OCI-LY3 (cell line): ENCODE data around the gene SCUBE1.

Experiments
- H2AFZ ChIP-seq: fragments of 200-600, 300-600 bp; shearing (Covaris generic); 2 replicates; pipeline ENCODE4 v1.6.0; 2014; ENCODE audit warnings: antibody characterized with exemption, low read depth, low read length
- H3K27ac ChIP-seq: fragments of 200-600, 300-600 bp; sonication (generic); 2 replicates; pipeline ENCODE4 v1.5.1; 2014; ENCODE audit warnings: mild to moderate bottlenecking, low read length, moderate library complexity, mixed read lengths
- H3K27me3 ChIP-seq: fragments of 200-600, 300-600 bp; sonication (generic); 2 replicates; pipeline ENCODE4 v1.6.1; 2014; ENCODE audit warnings: low read depth, low read length, mixed read lengths
- H3K36me3 ChIP-seq: fragments of 200-600, 300-600 bp; sonication (generic); replicated peaks from 2 replicates; pipeline ENCODE3; 2014; ENCODE audit warnings: low read depth, low read length, mixed read lengths
- H3K4me1 ChIP-seq: fragments of 300-600, 200-600 bp; sonication (generic); 2 replicates; pipeline ENCODE4 v1.6.1; 2014; ENCODE audit warnings: low read length, mixed read lengths
- H3K4me2 ChIP-seq: fragments of 200-600, 300-600 bp; sonication (generic); 2 replicates; pipeline ENCODE4 v1.6.1; 2014; ENCODE audit warnings: low read length, mixed read lengths
- H3K4me3 ChIP-seq: fragments of 300-600, 200-600 bp; sonication (generic); 2 replicates; pipeline ENCODE4 v1.5.1; 2014; ENCODE audit warnings: antibody characterized with exemption, mild to moderate bottlenecking, low read length, moderate library complexity
- H3K79me2 ChIP-seq: fragments of 300-600, 200-600 bp; shearing (Covaris generic); 2 replicates; pipeline ENCODE4 v1.6.1; 2014; ENCODE audit warnings: mild to moderate bottlenecking, low read length, mixed read lengths
- H3K9ac ChIP-seq: fragments of 300-600, 200-600 bp; shearing (Covaris generic); 2 replicates; pipeline ENCODE4 v1.6.0; 2014; ENCODE audit warnings: mild to moderate bottlenecking, low read length, moderate library complexity
- H3K9me3 ChIP-seq: fragments of 200-600, 300-600 bp; shearing (Covaris generic); 2 replicates; pipeline ENCODE4 v1.6.1; 2014; ENCODE audit warnings: low read length, mixed read lengths; ENCODE audit not compliant: insufficient read depth
- H4K20me1 ChIP-seq: fragments of 200-600, 300-600 bp; sonication (generic); 2 replicates; pipeline ENCODE4 v1.6.1; 2016; ENCODE audit warnings: low read length, mixed read lengths; ENCODE audit not compliant: insufficient read depth
- EZH2phosphoT487 ChIP-seq: fragments of 200-600 bp; shearing (Covaris generic); IDR thresholded peaks from 2 replicates; pipeline ENCODE4 v1.6.1; 2018; ENCODE audit warnings: antibody characterized with exemption, mixed run types, low read depth
- TF ChIP-seq, protein P1 (sequence below): fragments of 200-600, 300-600 bp; sonication (generic); IDR thresholded peaks from 2 replicates; pipeline ENCODE4 v1.5.1; 2014; ENCODE audit warnings: antibody characterized with exemption, low read length, low read depth

SCUBE1 gene

GRCh38 chr22:43158778-43159483 lies 184.2 kb downstream of the SCUBE1 start:
- H3K27ac ChIP-seq: no peak overlapping the region
- H3K4me1 ChIP-seq: no peaks in the 10 kb centered on the region
- TF ChIP-seq EZH2phosphoT487: no peak
- TF ChIP-seq, protein P1, sequence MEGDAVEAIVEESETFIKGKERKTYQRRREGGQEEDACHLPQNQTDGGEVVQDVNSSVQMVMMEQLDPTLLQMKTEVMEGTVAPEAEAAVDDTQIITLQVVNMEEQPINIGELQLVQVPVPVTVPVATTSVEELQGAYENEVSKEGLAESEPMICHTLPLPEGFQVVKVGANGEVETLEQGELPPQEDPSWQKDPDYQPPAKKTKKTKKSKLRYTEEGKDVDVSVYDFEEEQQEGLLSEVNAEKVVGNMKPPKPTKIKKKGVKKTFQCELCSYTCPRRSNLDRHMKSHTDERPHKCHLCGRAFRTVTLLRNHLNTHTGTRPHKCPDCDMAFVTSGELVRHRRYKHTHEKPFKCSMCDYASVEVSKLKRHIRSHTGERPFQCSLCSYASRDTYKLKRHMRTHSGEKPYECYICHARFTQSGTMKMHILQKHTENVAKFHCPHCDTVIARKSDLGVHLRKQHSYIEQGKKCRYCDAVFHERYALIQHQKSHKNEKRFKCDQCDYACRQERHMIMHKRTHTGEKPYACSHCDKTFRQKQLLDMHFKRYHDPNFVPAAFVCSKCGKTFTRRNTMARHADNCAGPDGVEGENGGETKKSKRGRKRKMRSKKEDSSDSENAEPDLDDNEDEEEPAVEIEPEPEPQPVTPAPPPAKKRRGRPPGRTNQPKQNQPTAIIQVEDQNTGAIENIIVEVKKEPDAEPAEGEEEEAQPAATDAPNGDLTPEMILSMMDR: no peak
- H3K79me2 ChIP-seq: no peaks in the 10 kb centered on the region
- no peak overlapping the region for H3K4me3 ChIP-seq
- H2AFZ ChIP-seq: no peak overlapping the region
- H3K9ac ChIP-seq: no peak overlapping the region
- H3K36me3 ChIP-seq: no peaks in the 10 kb centered on the region
- no peak overlapping the region for H3K4me2 ChIP-seq
- no peaks in the 10 kb centered on the region for H4K20me1 ChIP-seq
- no peaks in the 10 kb centered on the region for H3K27me3 ChIP-seq
- H3K9me3 ChIP-seq: no peaks in the 10 kb centered on the region

- H3K4me1 ChIP-seq: 0 out of 2 replicates have a peak, but pooled peaks cover under 1% of the 10 kb centered on the region
- no peak overlapping the region for H3K27ac ChIP-seq
- no peak overlapping the region for H3K4me3 ChIP-seq
- H2AFZ ChIP-seq: no peak overlapping the region
- no peak overlapping the region for H3K9ac ChIP-seq
- H3K27me3 ChIP-seq: no peaks in the 10 kb centered on the region
- no peaks in the 10 kb centered on the region for H3K9me3 ChIP-seq
- H3K4me2 ChIP-seq: no peak overlapping the region
- no peaks in the 10 kb centered on the region for H4K20me1 ChIP-seq
- TF ChIP-seq, protein P1: no peak
- no peak for TF ChIP-seq EZH2phosphoT487
- H3K36me3 ChIP-seq: no peaks in the 10 kb centered on the region
- H3K79me2 ChIP-seq: no peaks in the 10 kb centered on the region
Observed at GRCh38 chr22:43157874-43158546, 185.2 kb downstream of the SCUBE1 start.

DNA sequence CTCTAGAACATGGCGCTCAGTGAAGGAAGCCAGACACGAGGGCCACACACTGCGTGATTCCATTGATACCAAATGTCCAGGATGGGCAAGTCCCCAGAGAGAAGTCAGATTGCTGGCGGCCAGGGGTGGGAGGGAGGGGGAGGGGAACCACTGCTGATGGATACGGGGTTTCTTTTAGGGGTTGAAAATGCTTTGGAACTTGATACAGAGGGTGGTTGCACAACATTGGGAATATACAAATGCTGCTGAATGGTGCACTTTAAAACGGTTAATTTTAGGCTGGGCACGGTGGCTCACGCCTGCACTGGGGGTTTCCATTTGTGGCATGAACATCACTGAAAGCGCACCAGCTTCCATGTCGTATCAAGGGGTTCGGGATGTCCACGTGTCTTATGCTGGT lies 186.8 kb downstream of the SCUBE1 start:
- Histone ChIP-seq H3K79me2 (no peaks in the 10 kb centered on the region), H3K36me3 (no peaks in the 10 kb centered on the region), H3K27ac (no peak overlapping the region), H3K4me2 (no peak overlapping the region), H3K4me1 (peaks cover 11% of the 10 kb centered on the region; the same call in 1 of the 2 replicates), H2AFZ (no peak overlapping the region), H3K9ac (no peak overlapping the region), H3K27me3 (peaks cover 6% of the 10 kb centered on the region), H3K9me3 (no peaks in the 10 kb centered on the region), H3K4me3 (no peak overlapping the region), H4K20me1 (no peaks in the 10 kb centered on the region)
- TF ChIP-seq EZH2phosphoT487: no peak
- TF ChIP-seq, protein P1: no peak

- H4K20me1 ChIP-seq: no peaks in the 10 kb centered on the region
- no peak overlapping the region for H3K4me2 ChIP-seq
- no peak overlapping the region for H3K4me3 ChIP-seq
- no peaks in the 10 kb centered on the region for H3K9me3 ChIP-seq
- peaks cover 6% of the 10 kb centered on the region for H3K27me3 ChIP-seq
- H3K4me1 ChIP-seq: peaks cover 11% of the 10 kb centered on the region; the same call in 1 of the 2 replicates
- no peaks in the 10 kb centered on the region for H3K79me2 ChIP-seq
- no peak overlapping the region for H3K27ac ChIP-seq
- no peak overlapping the region for H3K9ac ChIP-seq
- no peaks in the 10 kb centered on the region for H3K36me3 ChIP-seq
- no peak overlapping the region for H2AFZ ChIP-seq
- TF ChIP-seq EZH2phosphoT487: no peak
- TF ChIP-seq, protein P1: no peak
Observed at GRCh38 chr22:43155789-43156188, 187.4 kb downstream of the SCUBE1 start.
